Urinary bladder (tissue), 4 donors: ENCODE measurements around the gene FGF2. TPM values are rescaled to one million over a fixed set of nuclear protein-coding genes. Genes with fewer than 3 reads are reported as not detected.
"Not testable (repeated sequence)": the region's sequence is repeated elsewhere in the genome, so short reads cannot be mapped to it uniquely, and the experiment has no call there.

Source experiments
- DNase-seq: peaks from one replicate; pipeline ENCODE4 v3.0.0-alpha.2; 2015; ENCODE audit errors: extremely low spot score
- H3K27ac ChIP-seq: one replicate; pipeline ENCODE4 v1.5.1; 2013; ENCODE audit warnings: low read depth, mild to moderate bottlenecking, moderate library complexity
- H3K36me3 ChIP-seq: one replicate; pipeline ENCODE4 v1.6.1; 2013; ENCODE audit warnings: mild to moderate bottlenecking, moderate library complexity; ENCODE audit not compliant: insufficient read depth
- H3K4me1 ChIP-seq: one replicate; pipeline ENCODE4 v1.6.1; 2013; ENCODE audit warnings: mild to moderate bottlenecking, moderate library complexity; ENCODE audit not compliant: insufficient read depth
- H3K4me3 ChIP-seq: one replicate; pipeline ENCODE4 v1.5.1; 2013; ENCODE audit warnings: low read depth, low read length
- WGBS: extraction: QIAGEN DNeasy Blood & Tissue Kit; methylation state at CpG from one replicate; pipeline ENCODE4 v1.1.7; 2013; 5-methylcytosine and 5-hydroxymethylcytosine counted together
- polyA plus RNA-seq: library from polyadenylated mRNA; stranded (reverse); fragments of 200-250 nt; gene quantifications from one replicate; pipeline ENCODE4 v1.2.3, GENCODE V29; 2013
- total RNA-seq: library from RNA; depleted of rRNA; stranded (reverse); fragments of >200 nt; gene quantifications from one replicate; pipeline ENCODE4 v1.2.3, GENCODE V29; 2014
- donor health status: healthy with polysubstance abuse.
- donor health status: healthy.

Gene FGF2
- total RNA-seq (28.6 TPM), polyA plus RNA-seq (12.1 TPM)

GRCh38 chr4:122826553-122827257 is at the start of gene FGF2:
Gene FGF2, plus strand, starts transcription at chr4:122826831. Its CDS starts 344 bp downstream, at chr4:122827175.
- Histone ChIP-seq H3K27ac (peak within 1 kb of the TSS; percentile 91), H3K4me1 (peaks cover 4% of the 10 kb centered on the region), H3K4me3 (peak within 1 kb of the TSS; percentile 88), H3K36me3 (no peaks in the 10 kb centered on the region)
- DNase-seq, result peak; percentile 36
- WGBS, result under 1% methylated on average over 97 of the region's 97 CpGs

GRCh38 chr4:122776916-122777315 is 49.7 kb upstream of the FGF2 start:
- Histone ChIP-seq H3K27ac (no peak overlapping the region), H3K4me3 (no peak overlapping the region), H3K36me3 (no peaks in the 10 kb centered on the region), H3K4me1 (no peaks in the 10 kb centered on the region)
- DNase-seq, result peak; percentile 23
- 66% methylated on average over 4 of the region's 4 CpGs for WGBS

GRCh38 chr4:122777846-122778673 is 48.6 kb upstream of the FGF2 start:
- no peak overlapping the region for H3K27ac ChIP-seq

GRCh38 chr4:122781486-122781885 is 45.1 kb upstream of the FGF2 start:
- no peaks in the 10 kb centered on the region for H3K4me1 ChIP-seq
- H3K36me3 ChIP-seq, result no peaks in the 10 kb centered on the region
- no peak overlapping the region for H3K27ac ChIP-seq
- 55% methylated on average over 2 of the region's 2 CpGs for WGBS
- DNase-seq, result no peak
- H3K4me3 ChIP-seq, result no peak overlapping the region

More at GRCh38 chr4:122777846-122778673, 48.6 kb upstream of the FGF2 start:
- Histone ChIP-seq H3K4me1 (no peaks in the 10 kb centered on the region), H3K36me3 (no peaks in the 10 kb centered on the region), H3K4me3 (no peak overlapping the region)
- no peak for DNase-seq
- WGBS, result 89% methylated on average over 7 of the region's 7 CpGs

- peak; percentile 10 for DNase-seq
- no peak overlapping the region for H3K4me3 ChIP-seq
- WGBS, result 30% methylated on average over 6 of the region's 6 CpGs
- H3K36me3 ChIP-seq, result no peaks in the 10 kb centered on the region
- H3K27ac ChIP-seq, result no peak overlapping the region
- H3K4me1 ChIP-seq, result no peaks in the 10 kb centered on the region
Measured at GRCh38 chr4:122783301-122784215, 43.1 kb upstream of the FGF2 start.

GRCh38 chr4:122784261-122784660 is 42.4 kb upstream of the FGF2 start:
- 15% methylated on average over 1 of the region's 1 CpG for WGBS
- no peak for DNase-seq
- Histone ChIP-seq H3K4me3 (no peak overlapping the region), H3K36me3 (no peaks in the 10 kb centered on the region), H3K4me1 (no peaks in the 10 kb centered on the region), H3K27ac (no peak overlapping the region)

GRCh38 chr4:122785099-122785498 is 41.5 kb upstream of the FGF2 start:
- no peak for DNase-seq
- Histone ChIP-seq H3K27ac (no peak overlapping the region), H3K4me1 (no peaks in the 10 kb centered on the region), H3K36me3 (no peaks in the 10 kb centered on the region), H3K4me3 (no peak overlapping the region)
- WGBS, result 96% methylated on average over 2 of the region's 2 CpGs

- DNase-seq, H3K4me1 ChIP-seq, H3K27ac ChIP-seq, H3K36me3 ChIP-seq, H3K4me3 ChIP-seq: not testable (repeated sequence)
- 96% methylated on average over 4 of the region's 4 CpGs for WGBS
Measured at GRCh38 chr4:122786296-122786695, 40.3 kb upstream of the FGF2 start.

GRCh38 chr4:122786920-122787319 is 39.7 kb upstream of the FGF2 start:
- H3K4me1 ChIP-seq, H3K27ac ChIP-seq, DNase-seq, H3K36me3 ChIP-seq, H3K4me3 ChIP-seq: not testable (repeated sequence)
- WGBS, result 98% methylated on average over 1 of the region's 1 CpG

GRCh38 chr4:122787940-122788339 is 38.7 kb upstream of the FGF2 start:
- Histone ChIP-seq H3K4me1 (no peaks in the 10 kb centered on the region), H3K36me3 (no peaks in the 10 kb centered on the region), H3K4me3 (no peak overlapping the region), H3K27ac (no peak overlapping the region)
- DNase-seq, result no peak
- WGBS, result 51% methylated on average over 1 of the region's 1 CpG

GRCh38 chr4:122788935-122789334 is 37.7 kb upstream of the FGF2 start:
- no peak for DNase-seq
- no peak overlapping the region for H3K27ac ChIP-seq
- no peaks in the 10 kb centered on the region for H3K4me1 ChIP-seq
- 97% methylated on average over 4 of the region's 4 CpGs for WGBS
- no peaks in the 10 kb centered on the region for H3K36me3 ChIP-seq
- H3K4me3 ChIP-seq, result no peak overlapping the region

- DNase-seq, result no peak
- Histone ChIP-seq H3K4me1 (no peaks in the 10 kb centered on the region), H3K27ac (no peak overlapping the region), H3K36me3 (no peaks in the 10 kb centered on the region), H3K4me3 (no peak overlapping the region)
Measured at GRCh38 chr4:122793811-122794210, 32.8 kb upstream of the FGF2 start.

GRCh38 chr4:122796801-122797404 is 29.7 kb upstream of the FGF2 start:
- no peaks in the 10 kb centered on the region for H3K36me3 ChIP-seq
- WGBS, result 96% methylated on average over 4 of the region's 4 CpGs
- H3K4me1 ChIP-seq, result no peaks in the 10 kb centered on the region
- H3K27ac ChIP-seq, result no peak overlapping the region
- DNase-seq, result no peak
- no peak overlapping the region for H3K4me3 ChIP-seq
